ENCODE results near the gene IFT52.
"Not testable (repeated sequence)": the region's sequence is repeated elsewhere in the genome, so short reads cannot be mapped to it uniquely, and the experiment has no call there.

The IFT52 gene

DNA sequence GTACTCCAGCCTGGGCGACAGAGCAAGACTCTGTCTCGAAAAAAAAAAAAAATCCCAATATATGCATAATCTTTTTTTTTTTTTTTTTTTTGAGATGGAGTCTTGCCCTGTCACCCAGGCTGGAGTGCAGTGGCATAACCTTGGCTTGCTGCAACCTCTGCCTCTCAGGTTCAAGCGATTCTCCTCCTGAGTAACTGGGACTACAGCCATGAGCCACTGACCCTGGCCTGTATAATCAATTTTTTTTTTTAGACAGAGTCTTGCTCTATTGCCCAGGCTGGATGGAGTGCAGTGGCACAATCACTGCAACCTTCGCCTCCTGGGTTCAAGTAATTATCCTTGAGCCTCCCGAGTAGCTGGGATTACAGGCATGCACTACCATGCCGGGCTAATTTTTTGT is 64.4 kb downstream of the IFT52 start:
- DNase-seq = not testable (repeated sequence)

DNA sequence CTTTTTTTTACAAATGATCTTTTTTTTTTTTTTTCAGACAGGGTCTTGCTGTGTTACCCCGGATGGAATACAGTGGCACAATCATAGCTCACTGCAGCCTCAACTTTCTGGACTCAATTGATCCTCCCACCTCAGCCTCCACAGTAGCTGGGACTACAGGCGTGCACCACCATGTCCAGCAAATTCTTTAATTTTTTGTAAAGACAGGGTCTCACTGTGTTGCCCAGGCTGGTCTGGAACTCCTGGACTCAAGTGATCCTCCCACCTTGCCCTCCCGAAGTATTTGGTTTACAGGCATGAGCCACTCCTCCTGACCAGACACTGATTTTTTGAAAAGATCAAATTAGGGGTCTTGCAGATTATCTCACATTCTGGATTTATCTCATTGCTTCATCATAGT is 65.2 kb downstream of the IFT52 start:
- no peak for DNase-seq

DNA sequence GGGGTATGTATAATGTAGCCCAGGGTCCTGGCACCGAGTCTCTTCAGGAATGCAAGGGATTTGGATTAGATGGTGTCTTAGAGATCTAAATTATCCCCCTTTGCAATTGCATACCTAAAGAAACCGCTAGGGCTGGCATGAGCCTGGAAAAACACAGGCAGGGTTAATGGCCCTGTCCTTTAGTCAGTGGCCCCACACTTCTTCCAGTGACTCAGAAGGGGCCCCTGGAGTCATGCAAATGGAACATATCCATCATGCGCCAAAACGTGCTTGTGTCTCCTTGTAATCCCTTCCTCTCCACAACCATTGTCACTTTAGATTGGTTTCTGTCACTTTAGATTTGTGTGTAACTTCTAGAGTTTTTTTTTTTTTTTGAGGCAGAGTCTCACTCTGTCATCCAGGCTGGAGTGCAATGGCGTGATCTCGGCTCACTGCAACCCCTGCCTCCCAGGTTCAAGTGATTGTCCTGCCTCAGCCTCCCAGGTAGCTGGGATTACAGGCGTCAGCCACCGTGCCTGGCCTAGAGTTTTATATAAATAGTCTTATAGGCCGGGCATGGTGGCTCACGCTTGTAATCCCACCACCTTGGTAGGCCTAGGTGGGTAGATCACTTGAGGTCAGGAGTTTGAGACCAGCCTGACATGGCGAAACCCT is 67.5 kb downstream of the IFT52 start:
- DNase-seq = peak; percentile 7

DNA sequence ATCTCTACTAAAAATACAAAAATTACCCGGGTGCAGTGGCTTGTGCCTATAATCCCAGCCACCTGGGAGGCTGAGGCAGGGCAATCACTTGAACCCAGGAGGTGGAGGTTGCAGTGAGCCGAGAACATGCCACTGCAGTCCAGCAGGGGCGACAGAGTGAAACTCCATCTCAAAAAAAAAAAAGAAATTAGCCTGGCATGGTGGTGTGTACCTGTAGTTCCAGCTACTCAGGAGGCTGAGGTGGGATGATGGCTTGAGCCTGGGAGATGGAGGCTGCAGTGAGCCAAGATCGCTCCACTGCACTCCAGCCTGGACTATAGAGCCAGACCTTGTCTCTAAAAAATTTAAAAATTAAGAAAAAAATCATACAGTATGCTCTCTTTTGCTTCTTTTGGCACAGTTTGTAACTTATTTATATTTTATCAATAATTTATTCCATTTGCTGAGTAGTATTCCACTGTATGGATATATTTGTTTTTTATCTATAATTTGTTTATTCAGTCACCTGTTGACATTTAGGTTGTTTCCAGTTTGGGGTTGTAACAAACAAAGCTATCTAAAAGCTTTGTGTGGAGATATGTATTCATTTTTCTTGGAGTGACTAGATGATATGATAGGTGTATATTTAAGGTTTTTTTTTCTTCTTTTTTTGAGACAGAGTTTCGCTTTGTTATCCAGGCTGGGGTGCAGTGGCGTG is 68.1 kb downstream of the IFT52 start:
- no peak for DNase-seq

DNA sequence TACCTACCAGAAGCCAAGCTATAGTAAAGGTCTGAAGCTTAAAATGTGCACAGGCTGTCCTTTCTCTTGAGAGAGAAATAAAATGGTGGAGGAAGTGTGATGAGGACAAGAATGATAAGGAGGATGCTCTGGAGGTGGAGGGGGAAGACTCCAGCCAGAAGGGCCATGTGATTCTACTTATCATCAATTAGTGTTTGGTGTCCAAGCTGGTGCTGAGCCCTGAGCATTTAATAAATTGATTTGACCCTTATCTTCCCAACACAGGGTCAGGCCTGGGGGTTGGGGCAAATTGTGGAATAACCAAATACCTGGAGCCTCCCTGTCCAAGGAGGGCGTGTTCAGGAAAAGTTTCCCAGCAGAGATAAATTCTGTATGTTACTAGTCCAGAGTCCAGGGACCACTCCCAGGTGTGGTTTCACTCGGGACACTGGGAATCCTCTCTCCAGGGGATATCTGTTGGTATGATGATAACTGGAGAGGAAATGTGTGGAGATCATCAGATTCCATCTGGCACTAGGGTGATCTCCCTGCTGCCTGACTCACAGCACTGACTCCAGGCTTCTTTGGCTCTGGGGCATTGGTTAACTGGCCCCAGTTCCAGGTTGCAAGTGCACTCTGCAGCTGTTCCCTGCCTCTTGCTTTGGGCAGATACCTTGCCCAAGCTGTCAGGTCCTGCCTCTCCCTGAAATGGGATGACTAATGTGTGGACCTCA is 72.4 kb downstream of the IFT52 start:
- DNase-seq = no peak

DNA sequence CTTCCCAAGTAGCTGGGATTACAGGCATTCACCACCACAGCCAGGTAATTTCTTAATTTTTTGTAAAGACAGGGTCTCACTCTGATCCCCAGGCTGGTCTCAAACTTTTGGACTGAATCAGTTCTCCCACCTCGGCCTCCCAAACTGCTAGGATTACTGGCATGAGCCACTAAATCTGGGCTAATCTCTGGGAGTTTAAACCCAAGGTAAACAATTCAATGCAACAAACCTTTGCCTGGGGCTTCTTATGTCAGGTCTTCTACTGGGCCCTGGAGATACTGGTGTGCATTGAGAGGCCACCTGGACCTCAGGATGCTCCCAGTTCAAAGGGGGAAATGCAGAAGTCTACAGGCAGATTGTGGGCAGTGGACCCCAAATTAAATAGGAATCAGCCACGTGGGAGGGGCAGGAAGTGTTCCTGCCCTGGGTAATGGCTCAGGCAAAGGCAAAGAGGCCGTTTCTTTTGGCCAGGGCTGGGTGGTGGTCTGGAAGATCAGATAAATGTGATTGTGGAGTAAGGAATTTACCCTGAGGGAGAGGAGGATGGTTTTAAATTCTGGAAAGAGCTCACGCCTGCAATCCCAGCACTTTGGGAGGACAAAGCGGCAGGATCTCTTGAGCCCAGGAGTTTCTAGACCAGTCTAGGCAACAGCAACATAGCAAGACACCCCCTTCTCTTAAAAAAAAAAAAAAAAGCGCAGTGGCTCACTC is 74.9 kb downstream of the IFT52 start:
- no peak for DNase-seq

DNA sequence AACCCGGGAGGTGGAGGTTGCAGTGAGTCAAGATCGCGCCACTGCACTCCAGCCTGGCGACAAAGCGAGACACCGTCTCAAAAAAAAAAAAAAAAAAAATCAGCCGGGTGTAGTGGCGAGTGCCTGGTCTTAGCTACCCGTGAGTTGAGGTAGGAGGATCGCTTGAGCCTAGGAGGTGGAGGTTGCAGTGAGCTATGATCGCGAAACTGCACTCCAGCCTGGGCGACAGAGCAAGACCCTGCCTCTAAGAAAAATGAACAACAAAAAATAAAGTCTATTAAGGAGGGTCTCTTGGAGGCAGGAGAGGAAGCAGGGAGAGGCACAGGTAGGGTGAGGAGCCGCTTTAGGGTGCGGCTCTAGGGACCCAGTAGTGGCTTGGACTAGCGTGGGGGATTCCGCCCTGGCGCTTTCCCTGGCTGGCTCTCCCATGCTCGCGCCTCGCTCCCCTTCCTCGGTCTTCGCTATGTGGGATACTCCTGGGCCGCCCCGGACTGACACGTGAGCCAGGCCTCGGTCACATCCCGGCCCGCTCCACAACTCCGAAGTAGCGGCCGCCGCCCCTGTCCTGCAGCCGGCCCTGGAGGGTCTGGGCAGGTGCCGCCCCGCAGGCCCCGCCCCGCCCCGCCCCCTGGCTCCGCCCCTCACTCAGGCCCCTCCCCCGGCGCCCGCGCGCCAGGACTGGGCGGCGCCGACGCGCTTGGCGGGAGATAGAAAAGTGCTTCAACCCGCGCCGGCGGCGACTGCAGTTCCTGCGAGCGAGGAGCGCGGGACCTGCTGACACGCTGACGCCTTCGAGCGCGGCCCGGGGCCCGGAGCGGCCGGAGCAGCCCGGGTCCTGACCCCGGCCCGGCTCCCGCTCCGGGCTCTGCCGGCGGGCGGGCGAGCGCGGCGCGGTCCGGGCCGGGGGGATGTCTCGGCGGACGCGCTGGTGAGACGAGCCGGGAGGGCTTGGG is 75.9 kb downstream of the IFT52 start, which contains the start of gene MYBL2:
Gene MYBL2, plus strand, starts transcription at position 739 of the 953 bp plus-strand sequence. Its CDS starts 170 bp downstream, at position 909.
- DNase-seq = peak; percentile 67

DNA sequence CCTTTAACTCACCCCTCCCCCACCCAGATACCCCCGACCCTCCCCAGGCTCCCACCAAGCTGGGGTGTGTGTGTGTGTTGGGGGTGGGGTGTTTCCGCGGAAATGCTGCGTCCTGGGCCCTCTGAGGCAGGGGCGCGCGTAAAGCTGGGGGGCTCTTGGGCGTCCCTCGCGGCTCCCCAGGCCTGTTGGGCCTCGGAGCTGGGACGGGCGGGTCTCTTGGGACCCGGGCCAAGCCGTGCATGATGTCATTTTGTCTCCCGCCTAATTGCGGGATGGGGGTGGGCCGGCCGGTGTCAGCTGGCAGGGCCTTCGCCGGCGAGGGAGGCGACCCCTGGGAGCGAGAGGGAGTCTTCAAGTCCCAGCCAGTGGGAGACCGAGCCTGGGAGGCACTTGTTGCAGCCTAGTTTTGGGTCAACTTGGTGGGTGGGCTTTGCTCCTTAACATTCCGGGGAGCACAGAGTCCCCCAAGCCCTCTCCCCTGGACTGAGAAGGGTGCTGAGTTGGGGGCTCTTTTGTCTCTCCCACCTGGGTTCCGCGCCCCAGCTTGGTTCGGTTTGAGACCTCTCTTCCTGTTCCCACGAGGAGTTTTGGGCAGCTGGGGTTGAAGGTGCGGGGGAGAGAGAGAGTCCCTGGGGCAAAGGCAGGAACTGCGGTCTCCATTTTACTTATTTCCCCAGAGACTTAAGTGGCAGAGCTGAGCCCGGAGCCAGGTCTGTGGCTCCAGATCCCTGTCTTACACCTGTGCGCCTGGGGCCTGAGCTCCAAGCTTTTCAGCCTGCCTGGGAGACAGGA is 76.8 kb downstream of the IFT52 start:
- no peak for DNase-seq

DNA sequence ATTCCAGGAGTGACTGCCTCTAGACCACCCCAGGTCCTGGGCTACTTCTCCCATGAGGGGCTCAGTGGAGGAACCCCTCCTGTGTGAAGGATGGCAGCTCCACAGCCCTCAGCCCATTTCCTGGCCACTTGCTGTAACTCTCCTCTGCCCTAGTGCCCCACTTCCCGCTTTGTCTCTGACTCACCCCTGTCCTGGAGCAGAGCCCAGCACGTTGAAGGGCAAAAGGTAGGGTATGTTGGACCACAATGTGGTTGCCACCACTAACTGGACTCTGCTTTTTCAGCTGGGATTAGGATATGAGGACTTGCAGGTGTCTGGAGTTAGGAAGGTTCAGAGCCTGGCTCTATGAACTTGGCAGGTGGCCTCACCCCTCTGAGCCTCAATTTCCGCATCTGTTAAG is 78.6 kb downstream of the IFT52 start:
- DNase-seq = no peak

DNA sequence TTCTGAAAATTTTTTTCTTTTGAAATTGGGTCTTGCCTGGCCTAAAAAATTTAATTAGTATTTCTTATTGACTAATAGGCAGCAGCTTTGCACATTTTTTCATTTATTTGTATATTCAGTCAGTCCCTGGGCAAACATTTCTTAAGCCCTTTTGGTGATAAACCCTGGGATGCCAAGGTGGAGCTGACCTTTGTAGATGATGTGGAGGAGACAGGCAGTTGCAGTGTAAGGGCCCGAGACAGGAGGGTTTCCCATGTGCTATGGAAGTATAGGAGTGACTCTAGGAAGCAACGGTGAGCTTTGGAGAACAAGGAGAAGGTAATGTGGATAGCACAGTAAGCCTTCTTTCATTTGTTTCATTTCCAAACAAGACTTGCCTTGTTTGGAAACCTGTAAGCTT is 79.7 kb downstream of the IFT52 start:
- no peak for DNase-seq

DNA sequence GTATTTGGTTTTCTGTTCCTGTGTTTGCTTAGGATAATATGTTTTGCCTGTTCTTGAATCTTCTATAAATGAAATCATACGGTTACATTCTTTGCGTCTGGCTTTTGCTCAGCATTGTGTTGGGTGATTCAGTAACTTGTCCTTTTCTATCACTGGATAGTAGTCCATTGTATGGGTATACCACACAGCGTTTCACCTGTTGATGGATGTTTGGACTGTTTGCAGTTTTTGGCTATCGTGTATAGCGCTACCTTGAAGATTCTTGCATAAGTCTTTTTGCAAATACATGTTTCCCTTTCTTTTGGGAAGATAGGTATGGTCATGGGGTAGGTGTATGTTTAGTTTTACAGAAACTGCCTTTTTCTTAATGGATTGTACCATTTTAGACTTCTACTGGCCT is 85.6 kb downstream of the IFT52 start:
- DNase-seq = no peak

DNA sequence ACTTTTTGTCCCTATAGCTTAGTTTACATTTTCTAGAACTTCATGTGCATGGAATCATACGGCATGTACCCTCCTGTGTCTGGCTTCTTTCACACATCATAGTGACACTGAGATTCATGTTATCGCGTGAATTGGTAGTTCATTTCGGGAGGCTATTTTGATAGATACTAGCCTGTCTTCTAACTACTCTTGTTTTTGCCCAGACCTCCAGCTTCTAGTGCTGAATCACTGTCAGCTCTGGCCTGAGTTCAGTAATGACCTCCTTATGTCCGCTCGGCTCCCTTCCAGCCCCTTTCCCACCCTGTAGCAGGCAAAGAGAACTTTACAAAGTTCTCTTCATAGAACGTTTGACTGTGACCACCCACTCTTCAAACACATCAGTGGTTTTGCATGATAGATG is 90.2 kb downstream of the IFT52 start:
- DNase-seq = no peak

DNA sequence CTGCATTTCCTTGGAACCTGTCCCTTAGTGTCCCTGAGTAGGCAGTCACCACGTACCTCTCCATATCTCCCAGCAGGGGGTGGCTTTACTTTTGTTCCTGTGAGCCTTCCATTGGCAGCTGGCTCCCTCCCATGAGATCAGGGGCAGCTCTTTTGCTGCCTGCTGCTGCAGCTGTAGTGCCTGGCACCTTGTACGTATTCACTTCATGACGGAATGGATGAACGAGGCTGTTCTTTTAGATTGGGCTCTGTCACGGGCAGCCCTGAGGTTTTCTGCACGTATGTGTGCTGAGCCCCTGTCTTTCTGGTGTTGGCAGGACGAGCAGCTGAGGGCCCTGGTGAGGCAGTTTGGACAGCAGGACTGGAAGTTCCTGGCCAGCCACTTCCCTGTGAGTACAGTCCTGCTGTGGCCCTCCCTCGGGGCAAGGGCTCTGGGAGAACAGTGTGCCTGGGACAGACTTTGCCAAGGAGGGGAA is 90.8 kb downstream of the IFT52 start:
- DNase-seq = no peak

DNA sequence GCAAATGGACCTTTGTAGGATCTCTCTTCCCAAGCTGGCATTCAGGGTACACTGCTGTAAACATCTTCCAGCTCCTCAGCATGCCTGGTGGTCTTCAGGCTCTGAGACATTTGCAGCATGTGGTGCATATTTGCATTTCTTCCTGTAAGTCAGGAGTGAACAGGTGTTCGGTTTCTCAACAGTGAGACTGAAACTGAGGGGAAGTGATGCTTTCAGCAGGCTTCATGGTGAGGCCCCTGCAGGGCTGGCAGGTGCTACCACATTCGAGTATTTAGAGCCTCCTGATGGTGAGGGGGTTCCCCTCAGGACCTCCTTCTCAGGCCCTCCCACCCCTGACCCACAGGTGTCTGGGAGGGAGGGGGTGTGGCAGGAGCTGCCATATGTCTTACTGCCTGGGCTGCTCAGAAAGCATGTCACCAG is 91.3 kb downstream of the IFT52 start:
- DNase-seq = no peak

DNA sequence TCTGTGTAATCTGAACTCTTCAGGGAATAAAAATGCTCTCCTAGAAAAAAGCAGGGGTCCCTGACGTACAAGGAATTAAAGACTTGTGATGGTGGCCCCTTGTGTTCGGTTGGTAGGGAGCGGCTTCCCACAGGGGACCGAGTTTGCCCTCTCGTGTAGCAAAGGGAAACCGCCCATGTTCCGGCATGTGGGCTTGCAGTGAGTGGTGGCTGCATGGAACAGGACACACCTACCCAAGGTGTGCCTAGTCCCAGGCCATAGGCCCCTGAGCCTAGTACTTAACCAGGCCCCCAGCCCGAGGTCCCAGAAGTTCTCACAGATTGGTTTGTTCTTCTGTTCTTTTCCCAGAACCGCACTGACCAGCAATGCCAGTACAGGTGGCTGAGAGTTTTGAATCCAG is 91.7 kb downstream of the IFT52 start:
- DNase-seq = no peak

DNA sequence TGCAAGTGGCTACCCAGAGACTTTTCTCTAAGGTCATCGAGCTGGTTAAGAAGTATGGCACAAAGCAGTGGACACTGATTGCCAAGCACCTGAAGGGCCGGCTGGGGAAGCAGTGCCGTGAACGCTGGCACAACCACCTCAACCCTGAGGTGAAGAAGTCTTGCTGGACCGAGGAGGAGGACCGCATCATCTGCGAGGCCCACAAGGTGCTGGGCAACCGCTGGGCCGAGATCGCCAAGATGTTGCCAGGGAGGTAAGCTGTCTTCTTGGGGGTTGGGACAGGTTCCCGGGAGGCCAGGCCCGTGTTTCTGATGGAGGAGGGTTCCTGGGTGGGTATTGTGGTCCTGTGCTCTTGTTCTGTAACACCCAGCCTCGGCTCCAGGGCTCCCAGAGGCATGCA is 96.1 kb downstream of the IFT52 start:
- DNase-seq = no peak

DNA sequence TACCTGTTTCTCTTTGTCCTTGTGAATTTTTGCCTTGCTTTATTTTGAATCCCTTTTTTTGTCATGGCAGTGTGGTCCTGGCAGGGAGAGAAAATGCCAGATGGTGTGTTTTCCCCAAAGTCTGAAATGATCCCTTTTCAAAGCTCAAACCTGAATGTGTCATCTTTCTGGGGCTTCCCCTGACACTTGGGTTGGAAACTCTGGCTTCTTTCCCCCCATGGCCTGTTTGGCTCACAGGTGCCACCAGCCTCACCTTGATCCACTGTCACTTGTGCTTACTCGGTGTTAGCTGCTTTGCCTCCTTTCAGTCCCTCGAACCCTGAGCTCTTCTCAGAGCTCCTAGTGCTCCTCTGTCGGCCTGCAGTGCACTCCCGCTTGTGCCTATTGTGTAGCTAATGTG is 98.4 kb downstream of the IFT52 start:
- DNase-seq = no peak

DNA sequence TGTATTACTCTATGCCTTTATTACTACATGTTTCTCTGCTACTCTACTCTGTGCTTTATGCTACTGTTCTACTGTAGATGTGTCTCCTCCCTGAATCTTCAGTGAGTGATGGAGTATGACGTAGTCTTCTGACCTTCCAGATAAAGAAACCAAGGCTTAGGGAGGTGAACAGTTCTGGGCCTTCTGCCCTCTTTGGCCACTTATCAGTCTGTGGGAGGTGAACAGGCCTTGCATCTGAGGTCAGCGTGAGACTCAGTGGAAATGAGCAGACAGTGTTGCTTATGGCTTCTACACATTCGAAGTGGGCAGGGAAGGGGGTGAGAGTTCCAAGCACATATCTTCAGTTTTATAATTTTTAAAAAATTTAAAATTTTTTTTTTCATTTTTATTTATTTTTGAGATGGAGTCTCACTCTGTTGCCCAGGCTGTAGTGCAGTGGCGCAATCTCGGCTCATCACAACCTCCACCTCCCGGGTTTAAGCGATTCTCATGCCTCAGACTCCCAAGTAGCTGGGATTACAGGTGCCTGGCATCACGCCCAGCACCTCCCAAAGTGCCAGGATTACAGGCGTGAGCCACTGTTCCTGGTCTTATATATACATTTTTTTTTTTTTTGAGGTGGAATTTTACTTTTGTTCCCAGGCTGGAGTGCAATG is 100.3 kb downstream of the IFT52 start:
- no peak for DNase-seq

DNA sequence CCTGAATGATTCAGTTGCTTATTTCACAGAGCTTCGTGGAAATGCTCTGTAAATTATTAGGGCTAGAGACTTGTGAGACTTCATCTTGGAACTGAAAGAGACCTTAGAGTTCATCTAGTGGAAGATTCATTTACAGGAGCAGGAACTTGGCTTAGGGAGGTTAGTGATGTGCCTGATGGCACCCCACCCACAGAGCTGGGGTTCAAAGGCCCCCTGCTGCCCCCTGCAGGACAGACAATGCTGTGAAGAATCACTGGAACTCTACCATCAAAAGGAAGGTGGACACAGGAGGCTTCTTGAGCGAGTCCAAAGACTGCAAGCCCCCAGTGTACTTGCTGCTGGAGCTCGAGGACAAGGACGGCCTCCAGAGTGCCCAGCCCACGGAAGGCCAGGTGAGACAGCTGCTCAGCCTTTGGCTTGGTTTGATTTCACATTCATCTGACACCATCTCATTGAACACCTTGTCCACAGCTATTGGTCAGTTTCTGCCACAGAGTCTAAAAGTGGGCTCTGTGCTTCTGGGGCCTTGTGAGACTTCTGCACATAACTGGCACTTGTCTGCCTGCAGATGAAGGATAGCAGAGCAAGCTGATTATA is 101.3 kb downstream of the IFT52 start:
- DNase-seq = peak; percentile 37

DNA sequence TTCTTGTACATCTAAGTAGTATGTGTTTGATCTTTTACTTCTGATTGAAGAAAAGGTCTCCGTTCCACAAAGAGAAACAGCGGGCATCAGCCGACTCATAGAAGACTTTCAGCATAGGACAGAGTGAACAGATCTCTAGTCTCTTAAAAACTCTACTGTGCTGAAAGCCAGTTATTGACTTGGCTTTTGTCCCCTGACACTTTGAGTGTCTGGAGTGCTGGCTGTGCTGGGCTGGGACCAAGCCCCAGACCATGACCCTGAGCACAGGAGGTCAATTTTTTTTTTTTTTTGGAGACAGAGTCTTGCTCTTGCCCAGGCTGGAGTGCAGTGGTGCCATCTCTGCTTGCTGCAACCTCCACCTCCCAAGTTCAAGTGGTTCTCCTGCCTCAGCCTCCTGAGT is 104.0 kb downstream of the IFT52 start:
- DNase-seq = no peak
